ENCODE data around the gene TTC22.

The TTC22 gene

GRCh38 chr1:54806931-54807611, 5.9 kb upstream of the TTC22 start:
- no peak overlapping the region for H3K27ac ChIP-seq
- TF ChIP-seq ZFX (IDR thresholded peaks at IDR 0.05; ENCODE audit: borderline replicate concordance) (no peak), CTCF (IDR thresholded peaks at IDR 0.05) (no peak)

DNA sequence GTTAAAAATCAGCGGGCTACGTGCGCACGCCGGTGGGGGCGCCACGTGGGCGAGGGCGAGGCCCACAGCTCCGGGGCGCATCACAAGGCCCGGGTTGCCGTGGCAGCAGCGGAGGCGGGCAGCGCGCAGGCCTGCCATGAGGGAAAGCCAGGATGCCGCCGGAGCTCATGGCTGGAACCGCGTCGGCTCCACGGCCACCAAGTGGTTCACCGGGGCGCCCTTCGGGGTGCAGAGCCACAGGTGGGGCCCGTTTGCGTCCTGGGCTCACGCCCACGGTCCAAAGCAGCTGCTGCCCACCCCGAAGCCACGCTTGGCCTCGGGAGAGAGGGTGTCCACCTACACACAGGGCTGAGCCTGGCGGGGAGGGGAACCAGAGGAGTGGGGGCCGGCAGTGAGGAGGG, 4.9 kb upstream of the TTC22 start:
- no peak overlapping the region for H3K27ac ChIP-seq
- TF ChIP-seq CTCF (IDR thresholded peaks at IDR 0.05) = no peak
- TF ChIP-seq ZFX (IDR thresholded peaks at IDR 0.05; ENCODE audit: borderline replicate concordance) = no peak

DNA sequence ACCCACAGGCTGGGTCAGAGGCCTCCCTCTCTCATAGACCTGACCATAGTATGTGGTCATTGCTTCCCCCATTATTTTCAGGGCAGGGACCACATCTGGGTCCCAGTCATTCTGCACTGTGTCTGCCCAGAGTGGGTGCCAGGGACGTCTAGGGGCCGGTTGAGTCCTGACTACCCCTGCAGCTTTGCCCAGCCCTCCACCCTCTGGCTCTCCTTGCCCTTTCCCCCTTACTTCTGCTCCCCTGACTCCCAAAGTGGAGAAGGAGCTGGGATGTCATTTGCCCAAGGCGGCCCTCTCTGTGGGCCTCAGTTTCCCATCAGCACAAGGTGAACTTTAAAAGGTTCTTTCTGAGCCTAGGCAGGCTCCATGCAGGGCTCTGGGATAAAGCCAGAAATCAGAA, 4.3 kb upstream of the TTC22 start:
- H3K27ac ChIP-seq = no peak overlapping the region
- TF ChIP-seq ZFX (IDR thresholded peaks at IDR 0.05; ENCODE audit: borderline replicate concordance) (no peak), CTCF (IDR thresholded peaks at IDR 0.05) (no peak)

DNA sequence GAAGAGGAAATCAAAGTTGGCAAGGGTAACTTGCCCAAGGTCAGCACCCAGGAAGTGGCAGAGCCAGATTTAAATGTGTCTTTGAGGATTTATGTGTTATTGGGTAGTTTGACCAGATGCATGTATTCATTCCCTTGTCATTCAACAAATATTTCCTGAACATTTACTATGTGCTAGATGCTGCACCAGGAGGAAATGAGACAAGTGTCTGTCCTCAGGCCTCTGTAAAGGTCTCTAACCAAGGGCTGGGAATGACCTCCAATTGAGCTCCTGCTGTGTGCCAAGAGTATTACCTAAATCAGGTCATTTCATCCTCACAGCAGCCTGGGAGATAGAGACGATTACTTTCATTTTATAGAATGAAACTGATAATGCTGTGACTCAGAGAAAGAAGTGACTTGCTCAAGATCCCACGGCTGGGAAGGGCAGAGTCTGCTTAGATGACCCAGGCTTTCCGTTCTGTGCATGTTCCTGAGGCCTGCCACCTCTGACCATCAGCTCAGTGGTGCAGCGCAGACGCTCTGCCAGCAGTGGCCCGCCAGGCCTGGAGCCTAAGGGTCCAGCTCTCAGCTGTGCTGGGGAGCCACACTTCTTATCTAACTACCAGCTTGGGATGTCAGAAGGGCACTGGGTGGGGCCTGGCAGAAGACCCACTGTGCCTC, 3.5 kb upstream of the TTC22 start:
- TF ChIP-seq ZFX (IDR thresholded peaks at IDR 0.05; ENCODE audit: borderline replicate concordance) = no peak
- TF ChIP-seq CTCF (IDR thresholded peaks at IDR 0.05) = no peak

GRCh38 chr1:54803761-54804470, 2.8 kb upstream of the TTC22 start:
- H3K27ac ChIP-seq = no peak overlapping the region
- no peak for TF ChIP-seq CTCF (IDR thresholded peaks at IDR 0.05)
- TF ChIP-seq ZFX (IDR thresholded peaks at IDR 0.05; ENCODE audit: borderline replicate concordance) = no peak

More for the DNA sequence above, 3.5 kb upstream of the TTC22 start:
- no peak overlapping the region for H3K27ac ChIP-seq

- no peak for TF ChIP-seq ZFX (IDR thresholded peaks at IDR 0.05; ENCODE audit: borderline replicate concordance)
- TF ChIP-seq CTCF (IDR thresholded peaks at IDR 0.05) = no peak
- no peak overlapping the region for H3K27ac ChIP-seq
These were observed 853 bp downstream of the TTC22 start for GRCh38 chr1:54800041-54800898.
